ENCODE data around the gene MAP4K5.

MAP4K5 gene

GRCh38 chr14:50476134-50476533, 56.2 kb downstream of the MAP4K5 start:
- DNase-seq (ENCODE audit: low read depth) = no peak

- no peak for DNase-seq (ENCODE audit: low read depth)
Observed at GRCh38 chr14:50475460-50475859, 56.9 kb downstream of the MAP4K5 start.

DNA sequence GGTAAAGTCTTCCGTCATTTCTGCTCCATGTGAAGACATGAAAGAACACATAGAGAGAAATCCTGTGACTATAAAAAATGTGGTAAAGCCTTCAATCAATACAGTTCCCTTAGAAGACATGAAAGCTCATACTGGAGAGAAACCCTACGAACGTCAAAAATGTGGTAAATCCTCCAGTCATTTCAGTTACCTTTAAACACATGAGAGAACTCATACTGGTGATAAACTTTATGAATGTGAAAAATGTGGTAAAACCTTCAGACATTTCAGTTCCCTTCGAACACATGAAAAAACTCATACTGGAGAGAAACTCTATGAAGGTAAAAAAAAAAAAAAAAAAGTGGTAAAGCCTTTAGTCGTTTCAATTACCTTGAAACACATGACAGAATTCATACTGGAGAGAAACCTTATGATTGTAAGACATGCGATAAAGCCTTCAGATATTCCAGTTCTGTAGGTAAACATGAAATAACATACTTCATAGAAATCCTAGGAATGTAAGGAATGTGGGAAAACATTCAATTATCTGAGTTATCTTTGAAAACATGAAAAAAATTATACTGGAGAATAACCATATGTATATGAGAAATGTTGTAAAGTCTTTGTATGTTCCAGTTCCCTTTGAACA, 60.4 kb downstream of the MAP4K5 start:
- no peak for DNase-seq (ENCODE audit: low read depth)

- DNase-seq (ENCODE audit: low read depth) = no peak
Observed at GRCh38 chr14:50469982-50470381, 62.4 kb downstream of the MAP4K5 start.

- no peak for DNase-seq (ENCODE audit: low read depth)
Observed at GRCh38 chr14:50462111-50462510, 70.3 kb downstream of the MAP4K5 start.

- DNase-seq (ENCODE audit: low read depth) = no peak
Observed at GRCh38 chr14:50453869-50454268, 78.5 kb downstream of the MAP4K5 start.

GRCh38 chr14:50452979-50453705, 79.2 kb downstream of the MAP4K5 start:
- no peak for DNase-seq (ENCODE audit: low read depth)

DNA sequence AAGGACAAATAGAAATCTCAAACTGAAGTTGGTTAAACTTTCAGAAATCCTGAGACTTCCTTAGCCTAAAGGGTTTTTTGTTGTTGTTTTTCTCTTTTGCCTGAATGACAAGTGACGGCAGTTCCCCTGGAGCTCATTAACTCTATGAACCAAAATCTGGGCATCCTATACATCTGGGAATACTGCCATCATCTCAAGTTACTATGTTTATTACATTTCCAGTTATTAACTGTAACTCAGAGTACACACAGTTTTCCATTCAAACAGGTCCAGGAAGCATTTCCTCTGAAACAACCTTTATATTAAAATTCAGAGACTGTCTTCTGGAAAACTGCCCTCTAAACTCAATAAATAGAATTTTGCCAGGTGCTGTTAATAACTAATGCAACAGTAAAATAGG, 80.1 kb downstream of the MAP4K5 start:
- DNase-seq (ENCODE audit: low read depth) = no peak

- no peak for DNase-seq (ENCODE audit: low read depth)
Observed at GRCh38 chr14:50451854-50452253, 80.5 kb downstream of the MAP4K5 start.

DNA sequence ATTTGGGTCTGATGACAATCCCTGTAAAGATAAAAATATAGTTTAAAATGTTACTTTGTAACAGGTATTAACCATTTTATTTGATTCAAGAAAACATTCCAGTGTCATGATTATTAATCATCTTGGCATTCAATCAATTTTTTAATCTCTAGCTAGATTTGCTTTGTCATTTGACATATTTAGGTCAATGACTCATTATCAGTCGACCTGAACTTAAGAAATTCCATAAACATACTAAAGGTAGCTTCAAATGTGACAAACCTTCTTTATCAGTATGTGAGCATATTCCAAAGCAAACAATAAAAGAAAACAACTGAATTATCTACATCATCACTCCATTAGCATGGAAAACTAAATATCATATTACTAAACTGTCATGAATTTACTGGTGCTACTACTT, 84.9 kb downstream of the MAP4K5 start:
- peak; percentile 29 for DNase-seq (ENCODE audit: low read depth)

GRCh38 chr14:50434528-50434927, 97.8 kb downstream of the MAP4K5 start:
- no peak for DNase-seq (ENCODE audit: low read depth)

GRCh38 chr14:50432131-50432530, 100.2 kb downstream of the MAP4K5 start:
- DNase-seq (ENCODE audit: low read depth) = no peak

GRCh38 chr14:50425816-50426215, 106.6 kb downstream of the MAP4K5 start:
- DNase-seq (ENCODE audit: low read depth) = no peak

DNA sequence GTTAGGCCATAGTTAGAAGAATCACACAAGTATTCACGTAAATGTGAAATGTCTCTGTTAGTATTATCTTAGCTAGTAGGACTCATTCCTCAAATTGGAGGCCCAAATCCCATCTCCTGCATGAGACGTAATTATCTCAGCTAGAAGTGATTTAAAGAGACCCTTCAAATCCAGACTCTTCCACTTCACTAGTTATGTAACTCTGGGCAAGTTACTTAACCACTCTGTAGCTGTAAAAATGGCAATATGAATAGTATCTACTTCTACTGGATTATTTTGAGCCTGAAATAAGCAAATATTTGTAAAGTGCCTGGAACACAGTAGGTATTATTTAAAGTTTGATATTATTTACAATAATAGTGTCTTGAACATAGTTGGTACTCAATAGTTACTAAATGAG, 107.3 kb downstream of the MAP4K5 start:
- DNase-seq (ENCODE audit: low read depth) = no peak

- no peak for DNase-seq (ENCODE audit: low read depth)
Observed at GRCh38 chr14:50423529-50423928, 108.8 kb downstream of the MAP4K5 start.

GRCh38 chr14:50421499-50421898, 110.9 kb downstream of the MAP4K5 start:
- DNase-seq (ENCODE audit: low read depth) = no peak

- DNase-seq (ENCODE audit: low read depth) = no peak
Observed at GRCh38 chr14:50417853-50418252, 114.5 kb downstream of the MAP4K5 start.

GRCh38 chr14:50410921-50411320, 121.4 kb downstream of the MAP4K5 start:
- DNase-seq (ENCODE audit: low read depth) = no peak

DNA sequence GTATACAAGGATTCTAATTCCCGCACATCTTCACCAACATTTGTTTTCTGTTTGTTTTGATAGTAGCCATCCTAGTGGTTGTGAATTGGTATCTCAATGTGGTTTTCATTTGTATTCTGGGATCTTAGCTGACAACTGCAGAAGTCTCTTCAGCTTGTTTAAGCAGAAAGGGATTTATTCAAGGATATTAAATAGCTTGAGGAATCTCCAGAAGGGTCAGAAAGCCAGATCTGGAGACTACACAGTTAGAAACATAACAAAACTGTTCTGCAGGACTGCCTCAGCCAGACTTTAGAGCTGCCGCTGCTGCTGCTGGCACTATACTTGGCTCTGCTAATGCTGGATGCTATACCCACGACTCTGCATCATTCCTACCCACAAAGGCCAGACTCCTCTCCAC, 122.3 kb downstream of the MAP4K5 start:
- DNase-seq (ENCODE audit: low read depth) = no peak

DNA sequence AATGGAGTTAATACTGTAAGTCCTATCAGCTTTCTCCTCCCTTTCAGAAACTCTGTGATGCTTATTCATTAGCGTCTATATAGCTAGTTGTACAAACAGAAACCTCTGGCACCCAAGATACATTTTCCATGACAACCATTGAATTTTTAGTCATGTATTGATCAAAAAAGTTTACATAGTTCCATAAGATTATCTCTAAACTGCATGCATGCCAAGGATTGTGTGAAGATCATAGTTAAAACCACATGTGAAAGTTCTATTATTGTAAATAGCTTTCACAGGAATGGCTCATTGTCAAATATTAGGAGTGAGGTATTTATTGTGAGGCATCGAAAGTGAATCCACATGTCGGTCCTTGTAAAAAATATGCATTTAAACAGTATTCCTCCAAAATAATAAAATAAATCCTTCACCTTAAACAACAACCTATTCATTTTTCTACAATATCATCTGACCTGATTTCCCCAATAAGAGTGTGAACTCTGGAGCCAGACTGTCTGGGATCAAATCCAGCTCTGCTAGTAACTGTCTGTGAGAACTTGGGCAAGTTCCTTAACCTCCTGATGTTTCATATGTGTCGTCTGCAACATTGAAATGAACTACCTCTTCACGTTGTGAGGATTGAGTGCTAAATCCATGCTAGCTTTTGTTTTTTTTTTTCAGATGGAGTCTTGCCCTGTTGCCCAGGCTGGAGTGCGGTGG, 125.1 kb downstream of the MAP4K5 start:
- DNase-seq (ENCODE audit: low read depth) = no peak

DNA sequence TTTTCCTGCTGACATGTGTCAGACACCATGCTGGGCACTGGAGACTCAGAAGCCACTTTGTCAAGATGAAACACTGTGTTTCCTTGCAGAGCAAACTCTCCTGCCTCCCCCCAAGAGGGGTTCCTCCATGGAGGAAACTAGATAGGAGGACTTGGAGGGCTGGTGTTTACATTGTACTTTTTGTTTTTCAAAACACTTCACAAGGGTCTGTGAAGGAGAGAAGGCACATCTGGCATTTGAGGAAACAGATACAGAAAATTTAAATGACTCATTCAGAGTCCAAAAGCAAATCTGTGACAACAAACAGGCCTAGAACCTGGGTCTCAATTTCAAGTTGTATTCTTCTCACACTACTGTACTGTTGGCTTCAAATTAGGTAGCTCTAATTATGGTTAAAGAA, 128.9 kb downstream of the MAP4K5 start:
- DNase-seq (ENCODE audit: low read depth) = no peak

DNA sequence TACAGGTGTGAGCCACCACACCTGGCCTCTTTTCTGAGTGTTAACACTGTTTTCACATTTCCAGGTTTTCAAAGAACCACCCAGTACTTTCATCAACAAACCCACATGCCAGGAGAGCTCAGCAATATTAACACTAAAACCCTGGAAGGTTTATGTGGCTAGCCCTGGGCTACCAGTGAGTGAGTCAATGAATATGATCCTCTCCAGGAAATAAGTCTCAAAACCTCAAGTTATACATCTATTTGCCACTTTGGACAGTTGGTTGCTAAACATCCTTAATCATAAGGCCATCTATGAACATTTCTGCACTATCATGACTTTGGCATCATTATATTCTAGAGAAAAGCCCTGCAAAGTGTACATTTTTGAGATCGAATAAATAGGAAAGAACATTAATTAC, 129.4 kb downstream of the MAP4K5 start:
- no peak for DNase-seq (ENCODE audit: low read depth)

- no peak for DNase-seq (ENCODE audit: low read depth)
Observed at GRCh38 chr14:50400461-50400860, 131.9 kb downstream of the MAP4K5 start.
